GM19239 (cell line): ENCODE data around the gene TBX2.

Experiments
- DNase-seq: peaks from one replicate; pipeline ENCODE4 v3.0.0; 2011; ENCODE audit warnings: low spot score; ENCODE audit not compliant: insufficient read length
- FAIRE-seq: peaks from 2 replicates; lab custom pipeline; 2011; peaks lifted over from hg19 to GRCh38; lab: Jason Lieb, UNC

TBX2 gene

GRCh38 chr17:61449707-61450640 lies 50.3 kb downstream of the TBX2 start:
- FAIRE-seq = no peak

GRCh38 chr17:61450641-61451537 lies 51.2 kb downstream of the TBX2 start:
- DNase-seq = no peak
- no peak for FAIRE-seq

More at GRCh38 chr17:61449707-61450640, 50.3 kb downstream of the TBX2 start:
- no peak for DNase-seq

GRCh38 chr17:61451538-61452300 lies 52.1 kb downstream of the TBX2 start:
- no peak for FAIRE-seq
- DNase-seq = no peak

GRCh38 chr17:61452301-61453290 lies 53.0 kb downstream of the TBX2 start, which contains the start of gene TBX4:
Gene TBX4, plus strand, starts transcription at chr17:61452422. Its CDS starts 4,069 bp downstream, at chr17:61456491.
- DNase-seq = no peak
- FAIRE-seq = no peak

- FAIRE-seq = peak; percentile 11
- DNase-seq = no peak
Measured at GRCh38 chr17:61453566-61454380, 54.1 kb downstream of the TBX2 start.

GRCh38 chr17:61454381-61455323 lies 55.0 kb downstream of the TBX2 start:
- FAIRE-seq (no peak), DNase-seq (no peak)

- no peak for FAIRE-seq
- DNase-seq = no peak
Measured at GRCh38 chr17:61455324-61456060, 55.8 kb downstream of the TBX2 start.

GRCh38 chr17:61456061-61456681 lies 56.5 kb downstream of the TBX2 start:
- no peak for FAIRE-seq
- DNase-seq = no peak

GRCh38 chr17:61456688-61457225 lies 57.1 kb downstream of the TBX2 start:
- FAIRE-seq (no peak), DNase-seq (no peak)

- no peak for DNase-seq
- no peak for FAIRE-seq
Measured at GRCh38 chr17:61457226-61457983, 57.8 kb downstream of the TBX2 start.

GRCh38 chr17:61458000-61458399 lies 58.4 kb downstream of the TBX2 start:
- no peak for FAIRE-seq

GRCh38 chr17:61458421-61459141 lies 58.9 kb downstream of the TBX2 start:
- no peak for FAIRE-seq
- no peak for DNase-seq

More at GRCh38 chr17:61458000-61458399, 58.4 kb downstream of the TBX2 start:
- DNase-seq = no peak
